Measurements from ENCODE around the gene PLVAP.

PLVAP gene

DNA sequence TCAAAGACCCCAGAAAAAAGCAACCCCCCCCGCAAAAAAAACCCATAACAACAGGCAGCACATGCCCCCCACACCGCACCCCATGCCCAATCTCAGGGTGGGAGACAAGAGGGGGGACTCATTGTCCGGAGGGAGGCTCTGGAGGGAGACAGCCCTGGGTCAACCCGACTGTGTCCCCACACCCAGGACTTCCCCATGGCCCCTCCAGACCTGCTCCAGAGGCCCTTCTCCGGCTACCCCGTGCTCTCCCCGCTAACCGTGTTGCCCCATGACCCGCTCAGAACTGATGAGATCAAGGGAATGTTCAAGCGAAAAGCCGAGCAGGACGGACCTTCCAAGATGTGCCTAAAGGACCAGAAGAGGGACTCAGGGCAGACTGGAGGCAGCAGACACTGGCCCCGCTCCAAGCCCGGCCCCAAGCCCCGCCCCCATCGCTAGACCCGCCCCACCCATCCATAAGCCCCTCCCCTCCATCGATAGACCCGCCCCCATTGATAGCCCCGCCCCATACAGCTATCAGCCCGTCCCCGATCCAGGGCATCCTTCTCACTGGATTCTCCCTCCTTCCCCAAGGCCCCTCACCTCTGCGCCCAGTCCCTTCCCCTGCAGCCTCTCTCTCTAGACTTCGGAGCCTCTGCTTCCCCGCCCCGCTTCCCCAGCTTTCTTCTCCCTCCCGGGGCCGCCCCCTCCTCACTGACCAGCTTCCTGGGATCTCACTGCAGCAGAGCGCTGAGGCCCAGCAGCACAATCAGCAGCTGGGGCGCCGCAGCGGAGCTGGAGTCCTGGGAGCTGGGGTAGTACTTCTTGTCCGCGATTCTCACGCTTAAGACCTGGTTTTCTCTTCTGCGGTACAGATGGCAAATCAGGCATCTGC, 26.1 kb upstream of the PLVAP start:
- DNase-seq (ENCODE audit: low read depth) = no peak

DNA sequence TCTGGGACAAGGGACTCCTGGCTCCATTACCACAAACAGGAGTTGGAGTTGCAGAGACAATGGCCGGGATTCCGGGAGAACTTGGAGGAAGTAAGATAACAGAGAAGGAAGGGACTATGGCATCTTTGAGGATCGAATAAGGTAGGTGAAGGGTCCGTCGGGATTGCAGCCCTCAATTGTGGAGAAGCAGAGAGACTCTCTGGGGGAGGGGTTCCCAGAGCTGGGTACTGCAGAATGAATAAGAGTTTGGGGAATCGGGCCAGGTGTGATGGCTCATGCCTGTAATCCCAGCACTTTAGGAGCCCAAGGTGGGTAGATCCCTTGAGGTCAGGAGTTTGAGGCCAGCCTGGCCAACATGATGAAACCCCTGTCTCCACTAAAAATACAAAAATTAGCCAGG, 24.5 kb upstream of the PLVAP start:
- H3K4me3 ChIP-seq (ENCODE audit: low read depth, low read length) = no peak overlapping the region
- no peak for DNase-seq (ENCODE audit: low read depth)

More for the DNA sequence above, 26.1 kb upstream of the PLVAP start:
- peak overlapping the region; percentile 5 for H3K4me3 ChIP-seq (ENCODE audit: low read depth, low read length)

- DNase-seq (ENCODE audit: low read depth) = no peak
- H3K4me3 ChIP-seq (ENCODE audit: low read depth, low read length) = no peak overlapping the region
Measured at GRCh38 chr19:17398902-17399527, 21.9 kb upstream of the PLVAP start.

- no peak for DNase-seq (ENCODE audit: low read depth)
- H3K4me3 ChIP-seq (ENCODE audit: low read depth, low read length) = no peak overlapping the region
Measured at GRCh38 chr19:17394891-17395415, 17.8 kb upstream of the PLVAP start.

- no peak for DNase-seq (ENCODE audit: low read depth)
- H3K4me3 ChIP-seq (ENCODE audit: low read depth, low read length) = no peak within 1 kb of the TSS
Measured at GRCh38 chr19:17393914-17394313, 16.8 kb upstream of the PLVAP start, which contains the start of gene CCDC194. TSS of gene CCDC194 (minus strand) at chr19:17394196. CDS start at chr19:17394158, 38 bp downstream.

GRCh38 chr19:17393002-17393401, 15.9 kb upstream of the PLVAP start:
- H3K4me3 ChIP-seq (ENCODE audit: low read depth, low read length) = no peak overlapping the region
- DNase-seq (ENCODE audit: low read depth) = no peak

DNA sequence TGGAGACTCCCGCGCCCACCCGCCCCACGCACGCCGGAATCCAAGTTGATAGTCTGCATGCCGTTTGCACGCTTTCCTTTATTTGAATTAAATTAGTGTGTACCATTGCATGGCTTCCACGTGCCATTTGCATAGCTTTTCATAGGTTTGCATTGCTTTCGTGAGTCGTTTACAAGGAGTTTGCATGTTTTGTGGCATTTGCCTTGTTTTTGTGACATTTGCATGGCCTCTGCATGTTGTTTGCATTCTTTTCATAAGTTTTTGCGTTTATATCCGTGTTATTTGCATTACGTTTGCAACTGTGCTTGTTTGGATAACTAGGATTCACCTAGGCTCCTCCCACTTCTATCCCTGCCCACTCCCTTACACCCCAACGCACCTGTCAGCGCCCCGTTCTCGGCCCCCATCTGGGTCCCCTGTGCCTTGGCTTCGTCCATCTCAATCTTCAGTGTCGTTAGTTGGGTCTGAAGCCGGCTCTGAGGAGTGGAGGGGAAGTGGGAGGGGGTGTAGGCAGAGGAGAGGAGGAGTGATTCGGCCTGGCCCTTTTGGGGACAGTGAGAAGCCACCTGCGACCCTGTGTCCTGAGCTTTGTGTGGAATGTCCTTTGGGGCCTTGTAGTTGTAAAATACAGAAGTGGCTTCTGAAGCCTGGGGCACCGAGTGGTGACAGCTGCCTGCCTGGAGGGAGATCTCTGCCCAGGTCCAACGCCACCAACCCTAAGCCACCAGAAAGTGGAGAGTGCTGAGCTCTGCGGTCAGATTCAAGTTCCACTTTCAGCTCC, 14.4 kb upstream of the PLVAP start:
- DNase-seq (ENCODE audit: low read depth) = no peak
- peak overlapping the region; percentile 39 for H3K4me3 ChIP-seq (ENCODE audit: low read depth, low read length)

DNA sequence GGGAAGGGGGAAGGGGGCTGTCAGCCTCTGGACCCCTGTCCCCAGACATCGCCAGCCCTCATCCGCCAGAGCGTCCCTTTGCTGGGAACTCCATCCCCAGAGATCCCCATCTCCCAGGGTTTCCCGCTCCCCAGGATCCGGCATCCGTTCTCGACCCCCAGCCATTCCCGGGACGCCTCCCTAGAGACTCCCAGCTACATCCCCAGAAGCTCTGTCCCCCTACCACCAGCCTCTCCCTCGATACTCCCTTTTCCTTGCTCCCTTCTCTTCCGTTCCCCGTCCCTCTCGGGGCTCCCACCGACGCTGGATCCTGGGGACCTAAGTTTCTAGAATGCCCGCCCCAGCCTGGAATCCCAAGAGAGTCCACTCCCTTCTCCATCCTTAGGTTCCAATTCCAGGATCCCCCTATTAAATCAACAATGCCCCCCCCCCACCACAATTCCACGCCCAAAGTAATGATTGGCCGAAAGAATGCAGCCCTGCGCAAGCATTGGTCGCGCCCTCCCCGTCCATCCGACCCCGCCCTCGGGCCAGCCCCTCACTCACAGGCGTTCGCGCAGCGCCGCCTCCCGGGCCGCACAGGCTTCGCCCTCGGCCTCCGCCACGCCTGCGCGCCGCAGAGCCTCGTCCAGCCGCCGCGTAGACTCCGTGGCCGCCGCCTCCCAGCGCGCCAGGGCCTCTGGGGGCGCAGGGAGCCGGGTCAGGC, 13.7 kb upstream of the PLVAP start:
- H3K4me3 ChIP-seq (ENCODE audit: low read depth, low read length) = peak overlapping the region; percentile 63
- peak; percentile 62 for DNase-seq (ENCODE audit: low read depth)

DNA sequence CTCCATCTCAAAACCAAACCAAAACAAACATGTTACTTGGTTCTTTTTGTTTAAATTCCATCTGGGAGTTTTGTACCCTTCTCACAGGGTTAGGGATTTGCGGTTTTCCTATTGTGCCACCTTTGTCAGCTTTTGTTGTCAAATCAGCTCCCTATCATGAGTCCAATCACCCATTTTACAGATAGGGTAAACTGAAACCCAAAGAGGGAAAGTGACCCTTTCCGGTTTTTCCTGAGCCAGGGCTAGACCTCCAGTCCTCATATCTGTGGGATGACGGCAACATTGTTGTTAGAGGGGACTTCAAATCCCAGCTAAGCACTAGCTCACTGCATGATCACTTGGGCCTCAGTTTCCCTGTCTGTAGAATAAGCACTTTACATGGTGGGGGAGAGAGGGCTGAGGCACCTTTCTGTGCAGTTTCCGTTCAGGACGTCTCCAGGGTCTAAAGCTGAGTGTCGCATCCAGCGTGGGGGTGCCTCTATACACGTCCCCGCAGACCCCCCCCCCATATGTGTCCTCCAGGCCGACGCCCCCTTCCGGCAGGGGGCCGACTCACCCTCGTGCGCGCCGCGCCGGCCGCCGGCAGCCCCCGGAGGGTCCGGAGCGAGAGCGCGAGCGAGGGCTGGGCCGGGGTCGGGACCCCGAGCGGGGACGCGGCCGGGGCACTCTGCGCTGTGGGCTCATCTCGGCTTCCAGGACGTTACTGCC, 13.0 kb upstream of the PLVAP start:
- peak overlapping the region; percentile 63 for H3K4me3 ChIP-seq (ENCODE audit: low read depth, low read length)
- DNase-seq (ENCODE audit: low read depth) = no peak

- no peak overlapping the region for H3K4me3 ChIP-seq (ENCODE audit: low read depth, low read length)
Measured at GRCh38 chr19:17389288-17389687, 12.1 kb upstream of the PLVAP start.

DNA sequence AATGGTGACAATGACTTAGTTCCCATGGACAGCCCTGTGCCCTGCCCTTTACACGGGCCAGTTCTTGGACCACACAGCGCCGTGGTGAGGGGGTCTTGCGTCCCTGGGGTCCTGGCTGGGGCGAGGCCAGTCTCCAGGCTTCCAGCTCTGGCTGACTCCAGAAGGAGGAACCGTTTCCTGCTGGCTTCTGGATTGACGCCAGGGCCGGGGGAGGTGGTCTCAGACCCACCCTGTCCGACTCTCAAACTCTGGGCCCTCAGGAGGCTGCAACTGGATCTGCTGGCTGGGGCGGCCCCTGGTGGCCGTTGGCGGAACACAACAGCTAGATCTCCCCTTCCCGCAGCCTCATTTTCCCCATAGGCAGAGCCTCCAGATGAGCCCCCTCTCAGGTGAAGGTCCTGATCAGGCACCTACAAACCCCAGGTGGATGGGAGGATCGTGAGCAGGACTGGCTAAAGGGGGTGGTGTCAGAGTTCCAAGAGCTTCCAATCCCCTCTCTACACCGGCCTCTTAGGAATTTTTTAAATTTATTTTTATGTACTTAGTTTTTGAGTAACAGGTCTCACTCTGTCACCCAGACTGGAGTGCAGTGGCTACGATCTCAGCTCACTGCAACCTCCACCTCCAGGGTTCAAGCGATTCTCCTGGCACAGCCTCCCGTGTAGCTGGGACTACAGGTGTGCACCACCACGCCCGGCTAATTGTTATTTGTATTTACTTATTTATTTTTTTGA, 8.9 kb upstream of the PLVAP start:
- H3K4me3 ChIP-seq (ENCODE audit: low read depth, low read length) = no peak overlapping the region

More at GRCh38 chr19:17389288-17389687, 12.1 kb upstream of the PLVAP start:
- DNase-seq (ENCODE audit: low read depth) = no peak

DNA sequence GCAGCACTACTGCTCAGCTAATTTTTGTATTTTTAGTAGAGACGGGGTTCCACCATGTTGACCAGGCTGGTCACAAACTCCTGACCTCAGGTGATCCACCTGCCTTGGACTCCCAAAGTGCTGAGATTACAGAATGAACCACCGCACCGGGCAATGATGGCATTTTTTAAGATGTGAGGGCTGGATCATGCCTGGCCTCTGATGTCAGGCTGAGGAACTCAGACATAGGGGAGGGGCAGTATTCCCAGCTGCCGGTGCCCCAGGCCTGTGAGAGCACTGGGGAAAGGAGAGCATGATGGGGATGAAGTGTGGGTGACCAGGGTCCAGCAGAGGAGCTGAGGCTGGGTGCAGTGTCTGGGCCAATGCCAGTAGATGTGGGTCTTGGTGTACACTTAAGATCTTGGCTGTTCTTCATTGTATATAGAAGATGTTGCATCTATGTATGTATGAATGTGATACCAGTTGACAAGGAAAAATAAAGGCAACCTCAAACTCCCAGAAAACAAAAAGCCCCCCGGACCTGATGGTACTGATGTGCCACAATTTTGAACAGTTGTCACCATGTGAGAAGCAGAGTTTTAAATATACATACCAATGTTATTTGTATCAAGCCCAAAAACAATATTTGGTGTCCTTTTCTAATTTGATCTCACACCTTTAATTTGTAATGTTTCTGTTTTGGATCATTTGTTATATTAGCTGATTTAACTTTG, 3.4 kb upstream of the PLVAP start:
- no peak overlapping the region for H3K4me3 ChIP-seq (ENCODE audit: low read depth, low read length)
- DNase-seq (ENCODE audit: low read depth) = no peak

More for the DNA sequence above, 8.9 kb upstream of the PLVAP start:
- DNase-seq (ENCODE audit: low read depth) = no peak

DNA sequence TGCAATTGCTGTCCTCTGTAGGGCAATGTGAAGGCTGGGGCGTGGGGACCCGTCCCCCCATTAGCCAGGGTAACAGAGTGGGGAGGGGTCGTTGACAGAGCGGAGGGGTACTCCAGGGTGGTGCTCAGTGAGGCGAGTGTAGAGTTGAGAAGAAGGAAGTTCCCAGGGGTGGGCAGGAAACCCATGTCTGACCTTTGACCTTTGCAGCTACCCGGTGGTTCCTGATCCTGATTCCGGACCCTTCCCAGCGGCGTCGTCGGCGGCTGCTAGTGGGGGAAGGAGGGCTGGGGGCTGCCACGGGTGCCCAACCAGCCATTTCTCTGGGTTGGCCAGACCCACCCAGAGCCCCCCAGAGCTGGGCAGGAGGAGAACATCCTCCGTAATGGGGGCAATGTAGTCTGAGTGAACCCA, 2.1 kb upstream of the PLVAP start:
- H3K4me3 ChIP-seq (ENCODE audit: low read depth, low read length) = no peak overlapping the region
- no peak for DNase-seq (ENCODE audit: low read depth)

DNA sequence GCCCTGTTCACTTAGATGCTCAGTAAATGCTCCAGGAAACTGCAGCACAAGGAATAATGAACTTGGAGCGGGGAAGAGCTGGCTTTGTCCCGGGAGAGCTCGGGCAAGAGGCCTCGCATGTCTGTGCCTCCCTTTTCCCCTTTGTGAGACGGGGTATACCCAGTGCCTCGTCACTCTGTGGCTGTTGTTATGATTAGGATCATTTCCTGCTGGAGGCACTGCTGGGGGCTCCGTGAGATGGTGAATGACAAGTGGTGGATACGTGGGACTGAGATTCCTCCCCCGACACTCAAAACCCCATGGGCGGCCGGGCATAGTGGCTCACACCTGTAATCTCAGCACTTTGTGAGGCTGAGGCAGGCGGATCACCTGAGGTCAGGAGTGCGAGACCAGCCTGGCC, 1.1 kb upstream of the PLVAP start:
- no peak overlapping the region for H3K4me3 ChIP-seq (ENCODE audit: low read depth, low read length)
- DNase-seq (ENCODE audit: low read depth) = no peak

- no peak overlapping the region for H3K4me3 ChIP-seq (ENCODE audit: low read depth, low read length)
- peak; percentile 31 for DNase-seq (ENCODE audit: low read depth)
Measured at GRCh38 chr19:17370026-17370587, 7.0 kb downstream of the PLVAP start.

DNA sequence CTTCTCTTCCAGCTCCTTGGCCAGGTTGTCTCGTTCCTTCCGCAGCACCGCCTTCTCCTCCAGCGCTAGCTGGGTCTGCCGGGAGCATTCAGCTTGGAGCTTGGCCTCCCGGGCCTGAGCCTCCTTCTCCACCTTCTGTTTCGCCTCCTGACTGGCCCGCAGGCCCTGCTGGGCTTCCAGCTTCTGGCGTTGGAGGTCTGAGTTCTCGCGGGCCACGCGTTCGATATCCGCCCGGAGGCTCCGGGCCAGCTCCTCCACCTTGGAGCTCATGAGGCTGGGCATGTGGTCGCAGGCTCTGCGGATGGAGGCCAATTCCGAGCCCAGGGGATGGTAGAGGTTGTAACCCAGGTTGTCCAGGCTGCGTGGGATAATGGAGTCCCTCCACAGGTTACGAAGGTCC, 11.8 kb downstream of the PLVAP start:
- H3K4me3 ChIP-seq (ENCODE audit: low read depth, low read length) = no peak overlapping the region
- DNase-seq (ENCODE audit: low read depth) = no peak
